Ramos (cell line): ENCODE results near the gene MYO15B.

ENCODE experiments used
- in situ Hi-C: fragments of 300-500 bp; cut with MboI; formaldehyde crosslinking; loops from one replicate; pipeline ENCODE4 v1.14.3; 2022; ENCODE audit warnings: low sequenced_read_pairs; ENCODE audit not compliant: unreplicated experiment

Gene MYO15B

GRCh38 chr17:75595920-75596313 is 8.3 kb downstream of the MYO15B start:
- in situ Hi-C loops, result no loop called here

DNA sequence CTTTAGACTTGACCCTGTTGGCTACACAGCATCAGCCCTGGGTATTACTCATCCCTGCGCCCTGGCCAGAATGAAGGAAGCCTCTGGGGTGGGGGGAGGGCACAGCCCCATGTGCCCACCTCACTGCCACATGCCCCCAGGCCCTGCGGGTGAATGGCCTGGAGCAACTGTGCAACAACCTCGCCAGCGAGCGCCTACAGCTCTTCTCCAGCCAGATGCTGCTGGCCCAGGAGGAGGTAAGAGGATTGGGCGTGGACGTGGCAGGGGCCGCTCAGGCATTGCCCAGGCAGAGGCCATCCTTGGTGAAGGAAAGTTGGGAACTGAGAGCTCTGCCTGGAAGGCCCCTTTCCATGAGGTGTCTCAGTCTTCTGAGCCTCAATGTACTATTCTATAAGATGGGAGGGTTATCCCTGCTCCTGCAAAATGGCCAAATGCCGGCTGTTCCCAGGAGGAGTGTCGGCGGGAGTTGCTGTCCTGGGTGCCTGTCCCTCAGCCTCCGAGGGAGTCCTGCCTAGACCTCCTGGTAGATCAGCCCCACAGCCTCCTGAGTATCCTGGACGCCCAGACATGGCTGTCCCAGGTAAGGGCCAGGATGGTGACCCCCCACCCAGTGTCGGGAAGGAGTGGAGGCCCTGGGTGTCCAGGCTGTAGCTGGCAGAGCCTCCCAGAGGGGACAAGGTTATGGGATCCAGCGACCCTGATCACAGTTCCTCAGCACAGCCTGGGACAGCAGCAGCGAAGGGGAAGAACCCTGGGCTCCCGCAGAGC is 8.9 kb downstream of the MYO15B start:
- in situ Hi-C loops, result no loop called here

DNA sequence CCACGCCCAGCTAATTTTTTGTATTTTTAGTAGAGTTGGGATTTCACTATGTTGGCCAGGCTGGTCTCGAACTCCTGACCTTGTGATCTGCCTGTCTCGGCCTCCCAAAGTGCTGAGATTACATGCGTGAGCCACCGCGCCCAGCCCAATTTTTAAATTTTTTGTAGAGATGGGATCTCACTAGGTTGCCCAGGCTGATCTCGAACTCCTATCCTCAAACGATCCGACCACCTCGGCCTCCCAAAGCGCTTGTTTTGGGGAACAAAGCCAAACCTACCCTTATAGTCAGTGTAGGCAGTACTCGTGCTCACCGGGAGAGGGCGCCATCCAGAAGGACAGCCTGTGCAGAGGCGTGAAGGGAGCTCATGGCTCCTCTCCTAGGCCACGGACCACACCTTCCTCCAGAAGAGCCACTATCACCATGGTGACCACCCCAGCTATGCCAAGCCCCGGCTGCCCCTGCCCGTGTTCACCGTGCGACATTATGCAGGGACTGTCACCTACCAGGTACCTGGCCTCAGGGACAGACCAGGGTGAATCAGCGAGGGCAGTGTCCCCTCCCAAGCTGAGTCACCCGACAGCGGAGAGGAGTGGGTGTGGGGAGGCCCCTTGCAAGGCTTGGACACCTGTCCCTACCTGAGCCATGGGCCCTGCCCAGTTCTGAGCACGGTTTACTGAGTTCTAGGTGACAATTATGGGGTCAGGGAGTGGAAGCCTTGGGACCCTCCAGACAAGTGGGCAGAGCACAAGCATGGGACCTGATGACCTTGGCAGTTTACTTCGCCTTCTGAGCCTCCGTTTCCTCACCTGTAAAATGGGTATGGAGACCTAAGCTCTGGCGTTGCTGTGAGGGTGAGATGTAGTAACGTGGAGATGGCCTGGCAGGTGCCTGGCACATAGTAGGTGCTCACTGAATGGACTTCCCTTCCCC is 13.7 kb downstream of the MYO15B start:
- in situ Hi-C loops, result loop anchor here (10.0 kb wide), 1 partner anchor 243 kb away; the partner anchor contains the start of gene UNC13D

DNA sequence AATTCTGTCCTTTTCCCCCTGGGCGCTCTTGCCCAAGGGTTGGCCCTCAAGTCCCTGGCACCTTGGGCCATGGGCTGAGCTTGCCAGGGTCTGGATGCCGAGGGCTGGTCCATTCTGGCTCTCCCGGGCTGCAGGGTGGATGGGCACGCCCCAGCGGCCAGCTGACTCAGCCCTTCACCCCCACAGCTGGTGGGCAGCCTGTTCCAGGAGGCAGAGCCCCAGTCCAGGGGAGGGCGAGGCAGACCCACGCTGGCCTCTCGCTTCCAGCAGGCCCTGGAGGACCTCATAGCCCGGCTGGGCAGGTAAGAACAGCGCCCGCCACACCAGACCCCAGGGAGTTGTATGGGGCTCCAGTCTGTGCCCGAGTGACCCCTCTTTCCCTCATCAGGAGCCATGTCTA is 15.0 kb downstream of the MYO15B start:
- in situ Hi-C loops, result loop anchor here (10.0 kb wide), 1 partner anchor 242 kb away; the partner anchor contains the start of gene UNC13D

GRCh38 chr17:75603123-75603522 is 15.5 kb downstream of the MYO15B start:
- in situ Hi-C loops, result loop anchor here (10.0 kb wide), 1 partner anchor 242 kb away; the partner anchor contains the start of gene UNC13D

DNA sequence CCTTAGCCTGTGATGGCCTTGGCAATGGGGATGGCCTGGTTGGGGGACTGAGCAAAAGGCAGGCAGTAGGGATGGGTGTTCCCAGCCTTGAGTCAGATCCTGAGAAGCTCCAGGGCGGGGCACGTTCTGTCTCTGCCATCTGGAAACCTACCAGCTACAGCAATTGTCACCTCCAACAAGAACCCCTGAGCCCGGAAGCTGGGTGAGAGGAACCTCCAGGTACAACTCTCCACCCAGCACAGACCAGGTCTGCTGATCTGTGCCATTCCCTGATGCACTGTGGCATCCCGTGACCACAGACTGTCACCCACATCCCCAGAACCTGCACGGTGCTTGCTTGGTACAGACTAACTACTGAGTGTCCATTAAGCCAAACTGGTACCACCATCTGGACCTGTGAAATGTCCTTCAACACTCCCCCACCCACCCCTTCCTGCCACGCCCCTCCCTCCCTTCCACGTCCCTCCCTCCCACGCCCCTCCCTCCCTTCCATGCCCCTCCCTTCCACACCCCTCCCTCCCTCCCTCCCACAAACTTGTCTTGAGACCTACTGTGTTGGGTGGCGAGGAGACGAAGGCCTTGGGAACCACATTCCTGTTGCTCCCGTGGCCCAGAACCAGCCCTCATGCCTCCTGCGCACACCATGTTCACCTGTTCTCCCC is 16.6 kb downstream of the MYO15B start:
- in situ Hi-C loops, result loop anchor here (10.0 kb wide), 1 partner anchor 241 kb away; the partner anchor contains the start of gene UNC13D

GRCh38 chr17:75605790-75606189 is 18.2 kb downstream of the MYO15B start:
- in situ Hi-C loops, result loop anchor here (10.0 kb wide), 1 partner anchor 239 kb away; the partner anchor contains the start of gene UNC13D

- in situ Hi-C loops, result loop anchor here (10.0 kb wide), 1 partner anchor 238 kb away; the partner anchor contains the start of gene UNC13D
Measured at GRCh38 chr17:75607086-75607485, 19.5 kb downstream of the MYO15B start.

- in situ Hi-C loops, result loop anchor here (5.0 kb wide), 1 partner anchor 132 kb away; no protein-coding TSS in a partner anchor
Measured at GRCh38 chr17:75610103-75610984, 22.7 kb downstream of the MYO15B start.

GRCh38 chr17:75611851-75612429 is 24.3 kb downstream of the MYO15B start:
- in situ Hi-C loops, result loop anchor here (5.0 kb wide), 1 partner anchor 130 kb away; no protein-coding TSS in a partner anchor

GRCh38 chr17:75612906-75613626 is 25.5 kb downstream of the MYO15B start:
- in situ Hi-C loops, result loop anchor here (5.0 kb wide), 1 partner anchor 129 kb away; no protein-coding TSS in a partner anchor

- in situ Hi-C loops, result loop anchor here (5.0 kb wide), 1 partner anchor 128 kb away; no protein-coding TSS in a partner anchor
Measured at GRCh38 chr17:75614006-75614405, 26.4 kb downstream of the MYO15B start.

GRCh38 chr17:75614556-75615270 is 27.1 kb downstream of the MYO15B start:
- in situ Hi-C loops, result loop anchor here (5.0 kb wide), 1 partner anchor 128 kb away; no protein-coding TSS in a partner anchor

DNA sequence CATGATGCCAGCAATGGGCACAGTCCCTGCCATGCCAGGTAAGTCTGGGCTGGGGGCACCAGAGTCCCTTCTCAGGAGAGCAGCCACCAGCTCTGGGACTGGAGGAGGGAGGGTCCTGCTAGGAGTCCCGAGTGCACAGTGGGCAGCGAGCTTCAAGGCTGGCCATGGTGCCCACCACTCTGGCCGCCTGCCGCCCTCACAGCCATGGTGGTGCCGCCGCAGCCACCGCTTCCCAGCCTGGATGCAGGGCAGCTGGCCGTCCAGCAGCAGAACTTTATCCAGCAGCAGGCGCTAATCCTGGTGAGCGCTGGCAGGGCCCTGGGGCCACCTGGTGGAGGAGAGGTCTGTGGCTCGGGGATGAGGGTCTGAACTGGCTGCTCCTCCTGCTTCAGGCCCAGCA is 27.7 kb downstream of the MYO15B start:
- in situ Hi-C loops, result no loop called here

DNA sequence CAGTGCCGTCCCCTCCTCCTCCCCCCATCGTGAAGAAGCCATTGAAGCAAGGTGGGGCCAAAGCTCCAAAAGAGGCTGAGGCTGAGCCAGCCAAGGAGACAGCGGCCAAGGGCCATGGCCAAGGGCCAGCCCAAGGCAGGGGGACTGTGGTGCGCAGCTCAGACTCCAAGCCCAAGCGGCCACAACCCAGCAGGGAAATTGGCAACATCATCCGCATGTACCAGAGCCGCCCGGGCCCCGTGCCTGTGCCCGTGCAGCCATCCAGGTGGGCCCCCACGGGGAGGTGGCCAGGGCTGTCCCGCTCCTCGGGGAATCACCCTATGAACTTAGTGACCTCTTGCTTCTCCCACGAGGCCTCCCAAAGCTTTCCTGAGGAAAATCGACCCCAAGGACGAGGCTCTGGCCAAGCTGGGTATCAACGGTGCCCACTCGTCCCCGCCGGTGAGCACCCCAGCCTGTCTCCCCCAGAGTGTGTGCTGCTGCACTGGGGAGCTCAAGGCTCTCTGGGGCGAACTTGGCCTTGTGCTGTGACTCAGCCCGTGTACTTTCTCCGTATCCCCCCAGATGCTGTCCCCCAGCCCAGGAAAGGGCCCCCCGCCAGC is 29.0 kb downstream of the MYO15B start:
- in situ Hi-C loops, result no loop called here

GRCh38 chr17:75617218-75617617 is 29.6 kb downstream of the MYO15B start:
- in situ Hi-C loops, result no loop called here

GRCh38 chr17:75617675-75618074 is 30.1 kb downstream of the MYO15B start:
- in situ Hi-C loops, result no loop called here
